Loucy (cell line): ENCODE measurements around the gene MGA.
A peak's percentile ranks its signal among the peaks of the same experiment; 100 is the strongest.

Source experiments
- H2AFZ ChIP-seq: fragments of 200-600 bp; sonication (generic); 2 replicates; pipeline ENCODE4 v1.6.0; 2016; ENCODE audit warnings: antibody characterized with exemption, mild to moderate bottlenecking, low read length, moderate library complexity
- H3F3A ChIP-seq: fragments of 200-600 bp; 2 replicates; pipeline ENCODE4 v1.6.0; 2016; ENCODE audit warnings: antibody characterized with exemption, low read depth, mild to moderate bottlenecking
- H3K27me3 ChIP-seq: fragments of 200-600 bp; sonication (generic); 2 replicates; pipeline ENCODE4 v1.6.1; 2014; ENCODE audit warnings: low read length, mild to moderate bottlenecking; ENCODE audit not compliant: insufficient read depth, poor library complexity, severe bottlenecking
- H3K36me3 ChIP-seq: fragments of 200-600 bp; sonication (generic); 2 replicates; pipeline ENCODE4 v1.6.1; 2016; ENCODE audit warnings: low read length; ENCODE audit not compliant: insufficient read depth
- H3K4me1 ChIP-seq: fragments of 200-600 bp; sonication (generic); 2 replicates; pipeline ENCODE4 v1.5.1; 2014; ENCODE audit warnings: low read length, mild to moderate bottlenecking; ENCODE audit not compliant: insufficient read depth, poor library complexity, severe bottlenecking
- H3K4me2 ChIP-seq: fragments of 200-600 bp; sonication (generic); 2 replicates; pipeline ENCODE4 v1.6.0; 2014; ENCODE audit warnings: antibody characterized with exemption, low read length, low read depth, mild to moderate bottlenecking; ENCODE audit not compliant: poor library complexity, severe bottlenecking
- H3K4me3 ChIP-seq: fragments of 200-600 bp; sonication (generic); 2 replicates; pipeline ENCODE4 v1.5.1; 2014; ENCODE audit warnings: low read length, mild to moderate bottlenecking, mixed read lengths; ENCODE audit not compliant: poor library complexity, severe bottlenecking
- H3K79me2 ChIP-seq: fragments of 200-600 bp; sonication (generic); 2 replicates; pipeline ENCODE4 v1.6.1; 2014; ENCODE audit warnings: low read length; ENCODE audit not compliant: insufficient read depth
- H3K9ac ChIP-seq: fragments of 200-600 bp; sonication (generic); 2 replicates; pipeline ENCODE4 v1.6.0; 2014; ENCODE audit warnings: mild to moderate bottlenecking, low read depth, low read length, moderate library complexity; ENCODE audit not compliant: poor library complexity, severe bottlenecking
- H3K9me2 ChIP-seq: fragments of 200-600 bp; sonication (generic); replicated peaks from 2 replicates; pipeline ENCODE4 v1.6.1; 2016; ENCODE audit warnings: low read depth, low read length, mixed read lengths
- H3K9me3 ChIP-seq: fragments of 200-600 bp; sonication (generic); 2 replicates; pipeline ENCODE4 v1.6.1; 2014; ENCODE audit warnings: mild to moderate bottlenecking, antibody characterized with exemption, low read length, low read depth; ENCODE audit not compliant: insufficient read depth
- H4K20me1 ChIP-seq: fragments of 200-600 bp; sonication (generic); 2 replicates; pipeline ENCODE4 v1.6.0; 2014; ENCODE audit warnings: antibody characterized with exemption, low read length, mild to moderate bottlenecking; ENCODE audit not compliant: insufficient read depth, poor library complexity, severe bottlenecking
- CTCF ChIP-seq: fragments of 200-600 bp; sonication (generic); conservative IDR thresholded peaks from 2 replicates; pipeline ENCODE4 v1.5.1; 2014; ENCODE audit warnings: mild to moderate bottlenecking, antibody characterized with exemption, low read length
- EZH2phosphoT487 ChIP-seq: fragments of 200-600 bp; IDR thresholded peaks from 2 replicates; pipeline ENCODE4 v1.6.1; 2018; ENCODE audit warnings: antibody characterized with exemption, mild to moderate bottlenecking, moderate library complexity, borderline replicate concordance

Gene MGA

DNA sequence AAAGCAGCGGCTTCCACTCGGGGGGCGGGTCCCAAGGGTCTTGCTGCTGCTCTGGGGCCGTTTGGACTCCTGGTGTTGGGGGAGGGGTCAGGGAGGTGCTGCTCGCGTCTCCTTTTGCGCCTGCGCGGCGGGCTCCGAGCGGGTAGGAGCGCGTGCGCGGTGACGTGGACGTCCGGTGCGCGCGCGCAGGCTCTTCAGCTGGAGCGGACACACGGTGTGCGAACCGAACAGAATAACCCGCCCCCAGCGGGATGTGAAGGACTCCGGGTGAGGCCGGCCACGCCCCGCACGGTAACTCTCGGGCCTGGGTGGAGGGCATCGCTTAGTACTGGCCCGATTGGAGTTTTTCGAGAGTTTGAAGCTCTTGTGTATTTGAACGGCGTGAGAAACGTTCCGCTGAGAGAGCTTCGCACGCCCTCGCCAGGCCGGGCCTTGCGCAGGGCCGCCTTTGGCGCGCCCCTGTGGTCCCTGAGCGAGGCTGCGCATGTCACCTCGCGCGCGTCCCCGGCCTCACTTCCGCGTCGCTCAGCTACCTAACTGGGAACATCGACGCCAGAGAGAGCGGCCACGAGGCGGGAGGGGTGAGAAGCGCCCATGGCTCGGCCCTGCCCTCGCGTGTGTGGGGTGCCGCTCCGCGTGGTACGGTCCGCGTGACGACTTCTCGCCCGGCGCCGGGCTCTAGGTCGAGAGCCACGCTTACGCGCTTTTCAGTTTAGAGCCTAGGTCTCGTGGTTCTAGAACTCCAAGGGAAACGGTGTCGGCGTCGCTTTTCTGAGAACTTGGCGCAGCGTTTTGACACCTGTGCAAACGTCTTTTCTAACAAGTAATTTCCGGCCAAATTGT lies at the start of gene MGA:
TSS of gene MGA (plus strand) at position 171 of the 843 bp plus-strand sequence.
- H3K4me2 ChIP-seq = peak within 1 kb of the TSS; percentile 98
- H3K9me3 ChIP-seq = no peaks in the 10 kb centered on the region
- peaks cover 8% of the 10 kb centered on the region; the same call in 1 of the 2 replicates for H3F3A ChIP-seq
- peak within 1 kb of the TSS; percentile 89 for H3K9ac ChIP-seq
- no peaks in the 10 kb centered on the region for H3K36me3 ChIP-seq
- H3K4me3 ChIP-seq = peak within 1 kb of the TSS; percentile 87
- peaks cover 44% of the 10 kb centered on the region for H4K20me1 ChIP-seq
- no peak for TF ChIP-seq CTCF
- TF ChIP-seq EZH2phosphoT487 = no peak
- no peaks in the 10 kb centered on the region for H3K9me2 ChIP-seq
- peaks cover 93% of the 10 kb centered on the region for H3K79me2 ChIP-seq
- H3K4me1 ChIP-seq = peaks cover 43% of the 10 kb centered on the region
- peak within 1 kb of the TSS; percentile 83 for H2AFZ ChIP-seq
- H3K27me3 ChIP-seq = no peaks in the 10 kb centered on the region

DNA sequence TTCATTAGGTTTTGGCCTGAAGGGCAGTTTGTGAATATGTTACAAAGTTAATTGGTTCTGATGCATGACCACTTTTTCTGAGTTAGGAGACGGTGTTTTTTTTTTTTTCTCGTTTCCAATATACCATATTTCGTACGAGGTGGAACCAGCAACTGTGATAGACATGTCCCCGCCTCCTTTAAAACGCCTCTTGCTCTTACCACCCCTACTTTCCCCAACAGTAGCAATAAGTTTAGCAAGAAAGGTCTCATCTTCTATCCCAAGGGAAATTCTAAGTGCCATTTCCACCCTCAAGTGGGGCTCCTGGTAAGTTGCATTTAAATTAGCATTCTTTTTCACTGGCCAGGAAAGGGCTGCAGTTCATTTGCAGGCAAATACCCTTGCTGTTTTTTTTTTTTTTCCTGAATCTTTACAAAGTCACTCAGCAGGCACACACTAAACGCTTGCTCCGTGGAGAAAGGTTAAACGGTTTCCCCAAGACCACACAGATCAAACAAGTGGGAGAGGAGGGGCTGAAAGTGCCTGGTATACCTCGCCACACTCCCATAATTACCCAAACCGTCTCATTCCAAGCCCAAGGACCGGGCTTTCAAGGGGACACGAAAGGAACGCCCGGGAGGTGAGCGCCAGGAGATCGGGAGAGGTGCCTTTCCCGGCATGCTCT lies 39.5 kb upstream of the MGA start:
- Histone ChIP-seq H3K79me2 (peaks cover 29% of the 10 kb centered on the region), H3K4me3 (peak overlapping the region; percentile 85), H3K4me2 (peak overlapping the region; percentile 97), H2AFZ (peak overlapping the region; percentile 80), H3K9me2 (no peaks in the 10 kb centered on the region), H3K4me1 (peaks cover 25% of the 10 kb centered on the region), H3K36me3 (no peaks in the 10 kb centered on the region), H4K20me1 (peaks cover 10% of the 10 kb centered on the region), H3F3A (no peaks in the 10 kb centered on the region; the same call in 1 of the 2 replicates), H3K27me3 (no peaks in the 10 kb centered on the region), H3K9ac (peak overlapping the region; percentile 87), H3K9me3 (no peaks in the 10 kb centered on the region)
- no peak for TF ChIP-seq CTCF
- no peak for TF ChIP-seq EZH2phosphoT487

DNA sequence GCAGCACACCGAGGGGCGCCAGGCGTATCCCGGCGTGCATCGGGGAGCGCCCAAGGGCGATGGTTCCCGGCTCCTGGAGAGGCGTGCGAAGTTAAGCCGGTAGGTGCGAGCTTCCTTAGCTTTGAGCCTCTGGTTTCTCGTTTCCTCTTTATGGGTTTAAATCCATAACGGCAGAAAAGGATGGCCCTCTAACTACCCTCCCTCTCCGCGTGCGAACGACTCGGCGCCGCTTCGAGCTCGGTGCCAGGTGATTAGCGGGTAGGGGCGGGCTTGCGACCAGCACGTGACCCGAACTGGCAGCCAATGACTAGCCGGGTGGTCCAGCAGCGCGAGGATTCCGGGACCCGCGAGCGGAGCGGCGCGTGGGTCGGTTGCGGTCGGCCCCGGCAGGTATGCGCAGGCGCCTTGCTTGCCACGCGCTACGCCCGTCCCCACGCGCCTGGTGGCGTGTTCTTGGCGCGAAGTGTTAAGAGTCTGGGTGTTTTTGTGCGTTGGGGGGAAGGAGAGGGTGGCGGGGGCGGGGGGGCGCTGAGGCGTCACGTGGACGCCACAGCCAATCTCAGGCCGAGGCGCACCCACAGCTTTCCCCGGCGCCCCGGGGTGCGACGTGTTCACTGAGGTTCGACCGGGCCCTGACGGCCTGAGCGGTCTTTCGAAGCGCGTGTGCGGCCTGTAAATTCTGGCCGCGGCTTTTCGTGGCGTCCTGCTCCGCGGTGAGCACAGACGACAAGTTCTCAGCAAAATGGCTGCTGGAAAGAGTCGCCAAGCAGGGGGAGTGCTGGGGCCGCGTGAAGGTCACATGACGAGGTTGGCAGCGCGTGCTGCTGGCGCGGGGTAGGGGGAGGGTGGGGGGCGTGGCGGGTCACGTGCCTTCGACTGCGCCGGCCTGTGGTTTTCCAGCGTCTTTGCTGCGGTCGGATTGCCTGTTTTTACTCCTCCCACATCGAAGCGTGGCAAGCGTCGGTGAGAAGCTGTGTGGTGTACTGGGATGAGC lies 38.7 kb upstream of the MGA start:
- Histone ChIP-seq H2AFZ (peak overlapping the region; percentile 80), H3K36me3 (no peaks in the 10 kb centered on the region), H3K4me2 (peak overlapping the region; percentile 97), H4K20me1 (peaks cover 10% of the 10 kb centered on the region), H3K9ac (peak overlapping the region; percentile 87), H3K4me1 (peaks cover 25% of the 10 kb centered on the region), H3K9me3 (no peaks in the 10 kb centered on the region), H3K79me2 (peaks cover 31% of the 10 kb centered on the region), H3K9me2 (no peaks in the 10 kb centered on the region), H3K27me3 (no peaks in the 10 kb centered on the region), H3F3A (no peaks in the 10 kb centered on the region; the same call in 1 of the 2 replicates), H3K4me3 (peak overlapping the region; percentile 85)
- no peak for TF ChIP-seq EZH2phosphoT487
- no peak for TF ChIP-seq CTCF
